Right renal cortex interstitium (tissue), 3 donors: ENCODE results near the gene ELOVL6. TPM values are rescaled to one million over a fixed set of nuclear protein-coding genes. Genes with fewer than 3 reads are reported as not detected.
"Not testable (repeated sequence)": the region's sequence is repeated elsewhere in the genome, so short reads cannot be mapped to it uniquely, and the experiment has no call there.

Experiments
- DNase-seq, 3 donors: peaks; one replicate each; pipeline ENCODE4 v3.0.0-alpha.2; 2013; ENCODE audit warnings: low read depth in 3 of 3, low spot score in 2 of 3
- polyA plus RNA-seq, 3 donors: library from polyadenylated mRNA; unstranded; fragments of 120-200 nt; gene quantifications; one replicate each; pipeline ENCODE4 v1.2.1, GENCODE V29; 2013; ENCODE audit not compliant: insufficient read length in 3 of 3

ELOVL6 gene
- polyA plus RNA-seq, 3 donors = 31.5 to 36.7 (median 33.5) TPM

- peak in 1 of 3 donors; percentile 56 for DNase-seq
Observed at GRCh38 chr4:110197529-110198042, 829 bp downstream of the ELOVL6 start.

- DNase-seq = peak in 1 of 3 donors; percentile 49
Observed at GRCh38 chr4:110196871-110197528, 1.4 kb downstream of the ELOVL6 start.

- DNase-seq = peak in 2 of 3 donors; percentile 44 to 48
Observed at GRCh38 chr4:110196206-110196870, 2.1 kb downstream of the ELOVL6 start.

DNA sequence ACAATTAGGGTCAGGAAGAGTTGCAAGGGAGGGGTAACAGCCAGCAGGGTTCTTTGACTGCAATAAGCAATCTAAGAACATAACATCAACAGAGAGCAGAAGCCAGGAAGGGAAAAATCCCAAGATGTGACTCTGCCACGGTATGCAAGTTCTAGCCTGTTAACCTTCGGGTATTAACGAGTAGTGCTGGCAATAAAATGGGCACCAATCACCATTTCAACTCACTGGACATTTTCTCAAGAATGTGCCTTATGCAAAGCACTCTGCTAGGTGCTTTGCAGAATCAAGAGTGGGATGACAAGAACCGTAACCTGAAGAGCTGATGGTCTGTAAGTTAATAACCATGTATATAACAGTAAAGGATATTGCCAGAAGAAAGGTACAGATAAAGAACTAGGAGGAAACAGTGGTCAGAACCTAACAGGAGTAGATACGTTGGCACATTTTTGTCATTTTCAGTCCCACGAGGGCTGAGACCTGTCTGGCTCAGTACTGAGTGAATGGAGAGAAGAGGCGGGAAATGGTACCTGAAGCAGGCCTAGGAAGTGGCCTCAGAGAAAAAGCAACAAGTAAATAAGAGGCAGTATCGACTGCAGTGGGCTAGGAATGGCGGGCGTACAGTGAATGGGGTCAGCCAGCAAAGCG lies 2.7 kb downstream of the ELOVL6 start:
- DNase-seq = no peak

DNA sequence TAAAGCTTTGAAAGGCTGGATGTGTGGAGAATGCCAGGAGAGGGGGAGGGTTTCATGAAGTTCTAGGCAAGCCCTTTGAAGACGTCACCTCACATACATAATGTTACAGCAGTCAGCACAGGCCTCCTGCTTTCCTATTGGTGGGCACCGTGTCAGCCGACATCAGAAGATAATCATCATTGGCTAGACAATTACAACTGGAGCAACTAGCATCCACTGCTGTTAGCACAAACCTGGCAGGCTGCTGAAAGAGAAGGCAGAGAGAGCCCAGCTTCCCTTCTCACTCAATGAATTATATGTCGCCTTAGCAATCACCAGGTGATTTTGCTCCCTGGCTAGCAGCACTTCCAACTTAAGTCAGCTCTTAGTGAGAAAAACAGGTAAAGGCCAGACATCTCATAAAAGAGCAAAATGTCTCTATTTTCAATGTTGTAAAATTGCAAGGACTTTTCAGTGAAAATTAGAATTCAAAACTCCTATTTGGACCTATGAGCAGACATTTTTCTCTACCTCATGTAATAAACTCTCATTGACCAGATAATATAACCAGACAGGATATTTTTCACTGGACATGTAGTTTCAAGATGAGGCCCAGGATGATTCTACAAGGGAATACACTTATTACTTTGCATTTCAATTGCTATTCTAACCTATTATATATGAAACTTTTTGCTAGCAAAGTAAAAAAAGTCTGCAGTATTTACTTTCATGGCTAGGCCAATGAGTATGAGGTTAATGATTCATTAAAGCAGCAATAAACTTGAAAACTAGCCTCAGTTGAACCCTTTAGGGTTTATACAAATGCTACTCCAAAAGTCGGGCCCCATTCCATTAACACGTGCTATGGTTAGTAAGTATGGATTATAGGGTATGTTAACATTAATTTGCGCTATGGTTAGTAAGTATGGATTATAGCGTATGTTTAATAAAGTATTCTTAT lies 4.3 kb downstream of the ELOVL6 start:
- peak in 2 of 3 donors; percentile 71 to 77 for DNase-seq

DNA sequence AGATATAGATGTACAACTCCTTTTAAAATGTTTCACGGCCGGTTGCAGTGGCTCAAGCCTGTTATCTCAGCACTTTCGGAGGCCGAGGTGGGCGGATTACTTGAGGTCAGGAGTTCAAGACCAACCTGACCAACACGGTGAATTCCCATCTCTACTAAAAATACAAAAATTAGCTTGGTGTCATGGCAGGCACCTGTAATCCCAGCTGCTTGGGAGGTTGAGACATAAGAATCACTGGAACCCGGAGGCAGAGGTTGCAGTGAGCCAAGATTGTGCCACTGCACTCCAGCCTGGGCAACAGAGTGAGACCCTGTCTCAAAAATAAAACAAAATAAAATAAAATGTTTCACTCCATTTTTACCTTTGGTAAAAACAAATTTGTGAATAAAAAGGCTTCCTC lies 5.1 kb downstream of the ELOVL6 start:
- DNase-seq = not testable (repeated sequence)

- no peak for DNase-seq
Observed at GRCh38 chr4:110190249-110190648, 8.2 kb downstream of the ELOVL6 start.

- DNase-seq = no peak
Observed at GRCh38 chr4:110188113-110188512, 10.3 kb downstream of the ELOVL6 start.

GRCh38 chr4:110184791-110185155 lies 13.6 kb downstream of the ELOVL6 start:
- no peak for DNase-seq

- no peak for DNase-seq
Observed at GRCh38 chr4:110184140-110184790, 14.2 kb downstream of the ELOVL6 start.

- DNase-seq = no peak
Observed at GRCh38 chr4:110183643-110184042, 14.8 kb downstream of the ELOVL6 start.

DNA sequence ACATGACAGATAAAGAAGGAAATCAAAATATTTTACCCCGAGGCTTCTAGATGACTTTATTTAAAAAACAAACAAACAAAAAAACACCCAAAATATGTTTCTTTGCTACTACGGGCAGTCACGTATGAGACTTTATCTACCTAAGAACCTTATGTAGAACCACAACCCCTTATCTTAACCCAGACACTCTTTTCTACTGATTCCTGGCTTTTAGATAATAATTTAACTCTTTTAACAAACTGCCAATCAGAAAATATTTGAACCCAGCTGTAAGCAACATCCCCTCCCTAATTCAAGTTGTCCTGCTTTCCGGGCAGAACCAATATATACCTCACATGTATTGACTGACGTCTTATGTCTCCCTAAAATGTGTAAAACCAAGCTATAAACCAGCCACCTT lies 15.4 kb downstream of the ELOVL6 start:
- no peak for DNase-seq

DNA sequence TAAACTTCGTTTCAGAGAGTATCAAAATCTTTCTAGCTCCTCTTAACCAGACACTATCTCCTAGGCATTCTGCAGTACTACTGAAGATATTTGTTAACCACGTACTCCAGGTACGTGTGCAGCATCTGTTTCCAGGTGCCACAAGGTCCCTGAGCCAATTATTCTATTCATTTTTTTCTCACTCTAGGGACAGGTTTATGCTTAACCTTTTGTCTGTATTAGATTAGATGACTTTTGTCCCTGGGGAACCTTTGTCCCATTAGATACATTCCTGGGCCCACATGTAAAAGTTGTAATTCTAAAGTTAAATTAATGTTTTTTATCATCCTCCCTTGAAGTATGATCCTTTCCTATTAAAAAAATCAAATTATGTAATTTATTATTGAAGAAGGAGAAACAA lies 16.5 kb downstream of the ELOVL6 start:
- no peak for DNase-seq

- DNase-seq = no peak
Observed at GRCh38 chr4:110175634-110176033, 22.8 kb downstream of the ELOVL6 start.

GRCh38 chr4:110172972-110173371 lies 25.4 kb downstream of the ELOVL6 start:
- no peak for DNase-seq

DNA sequence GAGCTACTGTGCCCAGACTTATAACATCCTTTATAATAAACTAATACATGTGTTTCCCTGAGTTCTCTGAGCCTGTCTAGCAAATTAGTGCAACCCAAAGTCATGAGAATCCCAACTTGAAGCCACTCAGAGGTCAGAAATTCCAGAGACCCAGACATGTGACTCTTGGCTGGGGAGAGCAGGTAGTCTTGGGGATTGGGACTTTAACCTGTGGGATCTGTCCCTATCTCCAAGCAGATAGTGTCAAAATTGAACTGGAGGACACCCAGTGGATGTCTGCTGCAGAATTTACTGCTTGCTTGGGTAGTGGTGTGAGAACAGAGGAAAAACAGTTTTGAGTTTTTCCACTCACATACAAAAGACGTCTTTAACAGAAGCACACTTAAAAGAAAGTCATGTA lies 26.4 kb downstream of the ELOVL6 start:
- no peak for DNase-seq

- DNase-seq = no peak
Observed at GRCh38 chr4:110170861-110171260, 27.6 kb downstream of the ELOVL6 start.

DNA sequence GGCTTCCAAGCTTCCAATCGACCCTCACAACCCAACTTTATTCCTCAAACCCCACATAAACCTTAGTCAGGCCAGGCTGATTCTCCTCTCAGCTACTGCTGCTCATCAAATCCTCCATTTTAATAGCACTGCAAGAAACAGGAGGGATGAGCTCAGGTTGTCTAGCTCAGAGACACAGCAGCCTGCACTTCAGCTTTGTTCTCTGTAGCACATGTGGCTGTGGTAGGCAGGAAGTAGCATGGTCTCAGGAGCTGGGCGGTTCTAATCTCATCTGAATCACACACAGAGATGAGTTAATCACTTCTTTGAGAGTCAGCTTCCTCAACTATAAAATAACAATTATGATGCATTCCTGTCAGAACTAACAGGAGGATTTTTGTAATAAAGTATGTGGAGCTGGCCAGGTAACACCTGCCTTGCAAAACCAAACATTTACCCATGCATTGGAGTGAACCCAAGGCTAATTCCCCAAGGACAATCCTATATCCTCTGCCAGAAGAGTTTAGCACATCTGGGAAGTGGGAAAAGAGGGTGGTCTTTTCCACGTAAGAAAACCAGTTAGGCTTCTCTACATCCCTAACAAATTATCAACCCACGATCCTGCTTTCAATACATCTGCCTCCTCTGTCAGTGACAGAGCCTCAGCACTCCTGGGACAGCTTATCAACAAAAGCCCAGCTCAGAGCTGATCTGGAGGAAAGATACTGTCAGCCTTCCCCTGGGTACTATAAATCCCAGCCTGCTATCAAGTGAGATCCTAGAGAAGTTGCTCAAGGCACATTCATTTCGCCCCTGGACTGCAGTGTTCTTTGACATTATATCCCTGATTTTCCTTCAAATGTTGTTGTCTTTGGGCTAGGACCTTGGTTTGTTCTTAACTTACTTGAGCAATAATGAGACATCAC lies 32.8 kb downstream of the ELOVL6 start:
- DNase-seq = no peak

- DNase-seq = no peak
Observed at GRCh38 chr4:110164856-110165255, 33.6 kb downstream of the ELOVL6 start.
